ENCODE measurements around the gene FAM228A.

The FAM228A gene

DNA sequence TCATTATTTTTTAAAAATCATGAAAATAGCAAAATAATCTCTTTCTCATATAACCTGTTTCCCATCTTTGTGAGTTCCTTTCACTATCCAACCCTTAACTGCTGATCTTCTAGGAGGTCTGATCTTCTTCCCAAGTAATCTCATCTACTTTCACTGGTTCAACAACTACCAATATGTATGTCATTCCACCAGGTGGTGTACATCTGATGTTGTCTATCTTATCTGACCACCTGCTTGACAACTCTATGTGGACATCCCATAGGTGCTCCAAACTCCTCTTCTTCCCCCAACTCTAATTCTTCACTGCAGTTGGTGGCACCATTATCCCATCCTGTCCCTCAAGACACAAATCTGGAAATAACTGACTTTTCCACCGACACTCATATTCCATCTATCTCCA is 62.5 kb downstream of the FAM228A start:
- H4K12ac ChIP-seq (ENCODE audit: low read depth, low read length) = no peak overlapping the region

DNA sequence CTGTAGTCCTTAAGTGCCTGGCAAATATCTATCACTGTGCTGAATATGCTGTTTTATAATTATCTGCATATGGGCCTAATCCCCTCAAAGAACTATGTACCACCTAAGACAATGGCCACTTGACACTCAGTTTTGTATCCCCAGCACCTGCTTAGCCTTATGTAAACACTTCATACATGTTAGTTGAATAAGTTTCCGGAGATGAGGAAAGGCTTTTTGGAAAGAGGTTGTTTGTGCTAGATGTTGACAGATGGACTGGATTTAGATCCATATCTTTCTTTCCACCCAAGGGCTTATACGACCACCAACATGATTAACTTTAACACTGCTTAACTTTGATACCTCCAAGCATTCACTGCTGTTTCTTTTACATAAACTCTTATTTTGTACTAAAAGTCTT is 63.3 kb downstream of the FAM228A start:
- H3K36me3 ChIP-seq (ENCODE audit: control insufficient read depth in 1 of 2, insufficient read depth in 2 of 2, low read length in 2 of 2) = no peaks in the 10 kb centered on the region
- no peaks in the 10 kb centered on the region for H3K9me3 ChIP-seq (ENCODE audit: insufficient read depth, low read depth, low read length)
- H2BK12ac ChIP-seq (ENCODE audit: low read length) = no peak overlapping the region
- no peak overlapping the region for H4K91ac ChIP-seq (ENCODE audit: low read depth, low read length)
- H2BK120ac ChIP-seq (ENCODE audit: insufficient read depth, low read length, poor library complexity) = no peak overlapping the region
- no peak overlapping the region for H3K9ac ChIP-seq (ENCODE audit: low read length)
- no peak overlapping the region for H3K4me3 ChIP-seq (ENCODE audit: low read depth, low read length)
- no CpG with 5 or more reads among the region's 2 CpGs for WGBS (ENCODE audit: extremely low coverage, insufficient coverage, insufficient read length)
- H3K79me2 ChIP-seq (ENCODE audit: control insufficient read depth, insufficient read depth, low read length, poor library complexity) = no peaks in the 10 kb centered on the region
- no peak overlapping the region for H2AFZ ChIP-seq (ENCODE audit: insufficient read depth, low read length, poor library complexity)
- no peak overlapping the region for H3K27ac ChIP-seq (ENCODE audit: low read depth, low read length)
- no peak overlapping the region for H2BK5ac ChIP-seq (ENCODE audit: low read depth, low read length, poor library complexity)
- H3K79me1 ChIP-seq (ENCODE audit: low read length) = no peaks in the 10 kb centered on the region
- no peak overlapping the region for H3K4ac ChIP-seq (ENCODE audit: low read depth, low read length)
- H3K27me3 ChIP-seq (ENCODE audit: insufficient read depth, low read length) = no peaks in the 10 kb centered on the region
- H3K14ac ChIP-seq (ENCODE audit: low read length) = no peak overlapping the region
- DNase-seq = no peak
- no peak overlapping the region for H4K8ac ChIP-seq (ENCODE audit: low read depth, low read length)
- no peak overlapping the region for H3K4me2 ChIP-seq (ENCODE audit: low read length)
- H3K23ac ChIP-seq (ENCODE audit: low read length) = no peak overlapping the region
- H3K18ac ChIP-seq (ENCODE audit: low read length) = no peak overlapping the region
- no peak overlapping the region for H4K12ac ChIP-seq (ENCODE audit: low read depth, low read length)
- H3K4me1 ChIP-seq (ENCODE audit: control insufficient read depth in 1 of 2, insufficient read depth in 2 of 2, low read length in 2 of 2) = no peaks in the 10 kb centered on the region
- no peak overlapping the region for H2AK5ac ChIP-seq (ENCODE audit: low read length)

More for the DNA sequence above, 62.5 kb downstream of the FAM228A start:
- Histone ChIP-seq H4K91ac (ENCODE audit: low read depth, low read length) (no peak overlapping the region), H3K9me3 (ENCODE audit: insufficient read depth, low read depth, low read length) (no peaks in the 10 kb centered on the region), H3K79me1 (ENCODE audit: low read length) (no peaks in the 10 kb centered on the region), H3K36me3 (ENCODE audit: control insufficient read depth in 1 of 2, insufficient read depth in 2 of 2, low read length in 2 of 2) (no peaks in the 10 kb centered on the region), H3K79me2 (ENCODE audit: control insufficient read depth, insufficient read depth, low read length, poor library complexity) (no peaks in the 10 kb centered on the region), H2BK5ac (ENCODE audit: low read depth, low read length, poor library complexity) (no peak overlapping the region), H3K9ac (ENCODE audit: low read length) (no peak overlapping the region), H2AK5ac (ENCODE audit: low read length) (no peak overlapping the region), H3K4ac (ENCODE audit: low read depth, low read length) (no peak overlapping the region), H3K27ac (ENCODE audit: low read depth, low read length) (no peak overlapping the region), H3K4me1 (ENCODE audit: control insufficient read depth in 1 of 2, insufficient read depth in 2 of 2, low read length in 2 of 2) (no peaks in the 10 kb centered on the region), H3K27me3 (ENCODE audit: insufficient read depth, low read length) (no peaks in the 10 kb centered on the region), H4K8ac (ENCODE audit: low read depth, low read length) (no peak overlapping the region), H2BK12ac (ENCODE audit: low read length) (no peak overlapping the region), H2AFZ (ENCODE audit: insufficient read depth, low read length, poor library complexity) (no peak overlapping the region), H2BK120ac (ENCODE audit: insufficient read depth, low read length, poor library complexity) (no peak overlapping the region), H3K4me2 (ENCODE audit: low read length) (no peak overlapping the region), H3K4me3 (ENCODE audit: low read depth, low read length) (no peak overlapping the region), H3K14ac (ENCODE audit: low read length) (no peak overlapping the region), H3K23ac (ENCODE audit: low read length) (no peak overlapping the region), H3K18ac (ENCODE audit: low read length) (no peak overlapping the region)
- DNase-seq = no peak
- no CpG with 5 or more reads among the region's 1 CpG for WGBS (ENCODE audit: extremely low coverage, insufficient coverage, insufficient read length)

DNA sequence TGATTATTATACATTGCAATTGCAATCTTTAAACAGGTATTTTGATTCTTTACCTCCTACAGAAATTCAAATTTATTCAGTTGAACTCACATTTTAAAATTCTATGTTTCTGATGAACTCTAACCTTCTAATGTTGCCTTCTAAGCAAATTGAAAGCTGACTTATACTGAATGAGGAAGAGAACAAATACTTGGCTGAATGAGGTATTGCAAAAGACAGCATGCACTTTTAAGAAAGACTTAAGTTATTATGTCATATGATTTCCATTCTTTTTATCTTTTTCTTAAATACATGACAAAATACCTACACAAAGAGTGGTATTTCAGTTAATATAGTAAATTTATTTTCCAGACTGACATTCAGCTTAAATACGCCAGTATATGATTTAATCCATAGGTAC is 64.7 kb downstream of the FAM228A start:
- no CpG with 5 or more reads among the region's 1 CpG for WGBS (ENCODE audit: extremely low coverage, insufficient coverage, insufficient read length)
- no peaks in the 10 kb centered on the region for H3K4me1 ChIP-seq (ENCODE audit: control insufficient read depth in 1 of 2, insufficient read depth in 2 of 2, low read length in 2 of 2)

More for the DNA sequence above, 64.7 kb downstream of the FAM228A start:
- H3K27ac ChIP-seq (ENCODE audit: low read depth, low read length) = no peak overlapping the region
- no peak overlapping the region for H3K4me2 ChIP-seq (ENCODE audit: low read length)
- H4K12ac ChIP-seq (ENCODE audit: low read depth, low read length) = no peak overlapping the region
- no peak overlapping the region for H2BK12ac ChIP-seq (ENCODE audit: low read length)
- no peaks in the 10 kb centered on the region for H3K36me3 ChIP-seq (ENCODE audit: control insufficient read depth in 1 of 2, insufficient read depth in 2 of 2, low read length in 2 of 2)
- H3K9ac ChIP-seq (ENCODE audit: low read length) = no peak overlapping the region
- H3K9me3 ChIP-seq (ENCODE audit: insufficient read depth, low read depth, low read length) = no peaks in the 10 kb centered on the region
- no peak overlapping the region for H3K14ac ChIP-seq (ENCODE audit: low read length)
- H3K79me2 ChIP-seq (ENCODE audit: control insufficient read depth, insufficient read depth, low read length, poor library complexity) = no peaks in the 10 kb centered on the region
- no peak overlapping the region for H2AK5ac ChIP-seq (ENCODE audit: low read length)
- H2BK120ac ChIP-seq (ENCODE audit: insufficient read depth, low read length, poor library complexity) = no peak overlapping the region
- no peak overlapping the region for H4K8ac ChIP-seq (ENCODE audit: low read depth, low read length)
- H3K79me1 ChIP-seq (ENCODE audit: low read length) = no peaks in the 10 kb centered on the region
- H3K23ac ChIP-seq (ENCODE audit: low read length) = no peak overlapping the region
- H2AFZ ChIP-seq (ENCODE audit: insufficient read depth, low read length, poor library complexity) = no peak overlapping the region
- no peak overlapping the region for H3K4me3 ChIP-seq (ENCODE audit: low read depth, low read length)
- no peaks in the 10 kb centered on the region for H3K27me3 ChIP-seq (ENCODE audit: insufficient read depth, low read length)
- no peak overlapping the region for H4K91ac ChIP-seq (ENCODE audit: low read depth, low read length)
- no peak overlapping the region for H3K18ac ChIP-seq (ENCODE audit: low read length)
- no peak overlapping the region for H2BK5ac ChIP-seq (ENCODE audit: low read depth, low read length, poor library complexity)
- no peak for DNase-seq
- H3K4ac ChIP-seq (ENCODE audit: low read depth, low read length) = no peak overlapping the region
